K562 (cell line): ENCODE measurements around the gene OR11G2. TPM values are rescaled to one million over a fixed set of nuclear protein-coding genes. Genes with fewer than 3 reads are reported as not detected.
A peak's percentile ranks its signal among the peaks of the same experiment; 100 is the strongest.

Experiments used
- ARID3B ChIP-seq: fragments of 250-450 bp; sonication (Bioruptor Pico); IDR thresholded peaks from 2 replicates; pipeline ENCODE4 v1.4.0; 2020; ENCODE audit warnings: borderline replicate concordance
- CHD2 ChIP-seq: IDR thresholded peaks from 2 replicates; pipeline ENCODE4 v1.6.1; 2011; ENCODE audit warnings: low read depth, low read length
- DPF2 ChIP-seq: fragments of 450-650 bp; IDR thresholded peaks from 2 replicates; pipeline ENCODE4 v1.6.1; 2016
- E2F4 ChIP-seq: sonication (generic); formaldehyde crosslinking; IDR thresholded peaks from 2 replicates; pipeline ENCODE4 v1.8.0; 2022; ENCODE audit warnings: mild to moderate bottlenecking, low read depth, missing genetic modification reagents
- E2F8 ChIP-seq: fragments of 450-650 bp; IDR thresholded peaks from 2 replicates; pipeline ENCODE4 v1.7.1; 2018; ENCODE audit warnings: mild to moderate bottlenecking, low read depth; ENCODE audit not compliant: partially characterized antibody
- EP400 ChIP-seq: fragments of 450-650 bp; IDR thresholded peaks from 2 replicates; pipeline ENCODE4 v1.6.1; 2017; ENCODE audit warnings: antibody characterized with exemption, mild to moderate bottlenecking, moderate library complexity
- GATA2 ChIP-seq: sonication (generic); formaldehyde crosslinking; IDR thresholded peaks from 2 replicates; pipeline ENCODE4 v1.4.0; 2020; ENCODE audit warnings: mild to moderate bottlenecking, missing genetic modification reagents
- HDAC1 ChIP-seq, 2 experiments: fragments of 450-650 bp; IDR thresholded peaks; 2 replicates each; pipeline ENCODE4 v1.6.1; 2016 to 2017; ENCODE audit warnings: inconsistent platforms in 1 of 2, mild to moderate bottlenecking in 1 of 2, moderate library complexity in 1 of 2
- HDAC2 ChIP-seq: fragments of 450-650 bp; IDR thresholded peaks from 2 replicates; pipeline ENCODE4 v1.6.1; 2016; ENCODE audit warnings: mild to moderate bottlenecking
- MED1 ChIP-seq: sonication (generic); formaldehyde crosslinking; IDR thresholded peaks from 2 replicates; pipeline ENCODE4 v1.8.1; 2023; ENCODE audit warnings: missing genetic modification reagents, borderline replicate concordance
- NUFIP1 ChIP-seq: fragments of 450-650 bp; IDR thresholded peaks from 2 replicates; pipeline ENCODE4 v1.6.1; 2018; ENCODE audit not compliant: partially characterized antibody
- POLR2H ChIP-seq: IDR thresholded peaks from 2 replicates; pipeline ENCODE4 v1.6.1; 2016; ENCODE audit warnings: missing genetic modification characterization, low read depth, mild to moderate bottlenecking, control low read depth, missing compliant biosample characterization, moderate library complexity
- RBM25 ChIP-seq: fragments of 200-400 bp; formaldehyde crosslinking; IDR thresholded peaks from 2 replicates; pipeline ENCODE4 v1.6.1; 2018; ENCODE audit warnings: low read length, low read depth, moderate library complexity; ENCODE audit not compliant: severe bottlenecking
- SRSF3 ChIP-seq: fragments of 200-400 bp; formaldehyde crosslinking; IDR thresholded peaks from 2 replicates; pipeline ENCODE4 v1.6.1; 2016; ENCODE audit warnings: mild to moderate bottlenecking, low read length, moderate library complexity; ENCODE audit not compliant: insufficient read depth
- ZNF253 ChIP-seq: fragments of 250-450 bp; sonication (Bioruptor Pico); conservative IDR thresholded peaks from 2 replicates; pipeline ENCODE4 v1.6.1; 2021; ENCODE audit warnings: mild to moderate bottlenecking
- ZNF444 ChIP-seq: fragments of 250-450 bp; sonication (Bioruptor Pico); IDR thresholded peaks from 2 replicates; pipeline ENCODE4 v1.4.0; 2020; ENCODE audit warnings: mild to moderate bottlenecking, moderate library complexity
- ZNF512 ChIP-seq: IDR thresholded peaks from 2 replicates; pipeline ENCODE4 v1.6.1; 2016; ENCODE audit warnings: missing genetic modification characterization, missing compliant biosample characterization
- polyA plus RNA-seq, 8 experiments: library from polyadenylated mRNA; depleted of rRNA in 4 of 8; stranded (reverse) in 5 of 8; unstranded in 3 of 8; fragments of >200 nt; fragmentation: Nextera tagmentation in 2 of 8; fragmentation: Illumina TruSeq in 1 of 8; extraction: Ambion mirVana in 2 of 8; extraction: Trizol in 1 of 8; gene quantifications; 2 replicates each; pipeline versions ENCODE4 v1.2.1 to v1.2.3, GENCODE V29; 2011 to 2014; ENCODE audit warnings: inconsistent platforms in 1 of 8, missing spikeins in 1 of 8
- total RNA-seq, 7 experiments: library from RNA; depleted of rRNA in 6 of 7; stranded (reverse); fragments of >200 nt in 6 of 7; fragmentation: Illumina TruSeq in 2 of 7; extraction: Trizol in 2 of 7; gene quantifications; 2 replicates each; pipeline versions ENCODE4 v1.2.1 to v1.2.3, GENCODE V29; 2011 to 2021; ENCODE audit warnings: low replicate concordance in 1 of 7
- TF ChIP-seq, protein P1 (sequence below): sonication (generic); formaldehyde crosslinking; IDR thresholded peaks from 2 replicates; pipeline ENCODE4 v1.9.0; 2022; ENCODE audit warnings: mild to moderate bottlenecking, missing genetic modification reagents
- TF ChIP-seq, protein P2 (sequence below): fragments of 250-450 bp; sonication (Bioruptor Pico); IDR thresholded peaks from 2 replicates; pipeline ENCODE4 v1.5.0; 2021

The OR11G2 gene
- total and polyA plus RNA-seq, 9 of the 15 experiments (the other 6 are each of a cell fraction or from before 2014, with no cell fraction given), result not detected

DNA sequence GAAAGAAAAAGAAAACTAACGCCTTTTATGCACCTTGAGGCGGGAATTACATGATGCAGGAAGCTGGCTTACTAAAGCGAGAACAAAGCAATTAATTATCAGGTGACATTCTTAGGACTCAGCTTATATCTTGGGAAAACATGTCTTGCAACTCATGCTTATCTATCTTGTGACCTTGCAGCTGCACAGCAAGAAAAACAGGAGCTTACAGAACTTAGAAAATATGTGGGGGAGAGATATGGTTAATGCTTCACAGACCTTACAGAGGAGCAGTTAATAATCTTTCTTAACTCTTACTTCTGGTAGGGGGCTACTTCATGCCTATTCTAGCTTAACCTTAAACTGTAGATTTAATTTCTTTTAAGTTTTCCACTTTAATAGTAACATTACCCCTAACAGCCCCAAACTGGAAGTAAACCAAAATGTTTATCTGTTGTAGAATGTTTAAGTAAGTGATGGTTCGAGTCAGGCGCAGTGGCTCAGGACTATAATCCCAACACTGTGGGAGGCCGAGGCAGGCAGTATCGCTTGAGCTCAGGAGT, 13.2 kb upstream of the OR11G2 start (continued):
- TF ChIP-seq MED1 (CRISPR knock-in tag), result no peak
- TF ChIP-seq, protein P1, sequence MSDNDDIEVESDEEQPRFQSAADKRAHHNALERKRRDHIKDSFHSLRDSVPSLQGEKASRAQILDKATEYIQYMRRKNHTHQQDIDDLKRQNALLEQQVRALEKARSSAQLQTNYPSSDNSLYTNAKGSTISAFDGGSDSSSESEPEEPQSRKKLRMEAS, result no peak
- TF ChIP-seq CHD2, result no peak
- TF ChIP-seq, protein P2, sequence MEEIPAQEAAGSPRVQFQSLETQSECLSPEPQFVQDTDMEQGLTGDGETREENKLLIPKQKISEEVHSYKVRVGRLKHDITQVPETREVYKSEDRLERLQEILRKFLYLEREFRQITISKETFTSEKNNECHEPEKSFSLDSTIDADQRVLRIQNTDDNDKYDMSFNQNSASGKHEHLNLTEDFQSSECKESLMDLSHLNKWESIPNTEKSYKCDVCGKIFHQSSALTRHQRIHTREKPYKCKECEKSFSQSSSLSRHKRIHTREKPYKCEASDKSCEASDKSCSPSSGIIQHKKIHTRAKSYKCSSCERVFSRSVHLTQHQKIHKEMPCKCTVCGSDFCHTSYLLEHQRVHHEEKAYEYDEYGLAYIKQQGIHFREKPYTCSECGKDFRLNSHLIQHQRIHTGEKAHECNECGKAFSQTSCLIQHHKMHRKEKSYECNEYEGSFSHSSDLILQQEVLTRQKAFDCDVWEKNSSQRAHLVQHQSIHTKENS (CRISPR knock-in tag), result no peak
- no peak for TF ChIP-seq E2F4 (CRISPR knock-in tag)
- no peak for TF ChIP-seq NUFIP1
- TF ChIP-seq DPF2, result peak; percentile 95
- no peak for TF ChIP-seq ZNF444 (CRISPR knock-in tag)
- TF ChIP-seq SRSF3, result no peak
- TF ChIP-seq HDAC1 (IDR thresholded peaks at IDR 0.05), result peak in 1 of 2 experiments; percentile 40; a peak in 1 of 4 replicates
- peak; percentile 89 for TF ChIP-seq GATA2
- no peak for TF ChIP-seq POLR2H (tag)
- no peak for TF ChIP-seq RBM25
- no peak for TF ChIP-seq HDAC2
- no peak for TF ChIP-seq E2F8
- TF ChIP-seq EP400, result peak; percentile 49; the same call in 1 of the 2 replicates
- no peak for TF ChIP-seq ZNF253 (CRISPR knock-in tag)
- TF ChIP-seq ARID3B (CRISPR knock-in tag), result no peak
- TF ChIP-seq ZNF512 (tag), result no peak
